Stimulated activated CD4-positive, alpha-beta T cell treated with anti-CD3 and anti-CD28 coated beads, Interleukin-15, amount 100 ng/mL, for 48 hours (primary cell): Measurements from ENCODE around the gene TCF25.

Source experiments
- DNase-seq, 2 donors: peaks; one replicate each; pipeline ENCODE4 v3.0.0-alpha.2; 2020; ENCODE audit warnings: low read depth in 2 of 2

Gene TCF25

DNA sequence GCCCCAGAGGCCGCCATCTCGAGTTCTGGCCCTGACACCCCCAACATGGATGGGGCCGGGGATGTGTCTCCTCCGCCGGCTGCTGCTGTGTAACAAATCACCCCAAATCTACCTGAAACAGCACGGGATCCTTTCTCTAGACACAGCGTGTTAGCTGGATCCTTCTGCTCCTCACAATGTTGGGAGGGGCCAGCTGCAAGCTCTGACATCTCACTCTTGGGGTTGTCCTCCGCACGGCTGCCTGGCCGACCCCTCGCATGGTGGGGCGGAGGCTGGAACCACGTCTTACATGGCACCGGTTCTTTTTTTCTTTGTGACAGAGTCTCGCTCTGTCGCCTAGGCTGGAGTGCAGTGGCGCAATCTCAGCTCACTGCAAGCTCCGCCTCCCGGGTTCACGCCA is 63.6 kb downstream of the TCF25 start:
- no peak for DNase-seq

DNA sequence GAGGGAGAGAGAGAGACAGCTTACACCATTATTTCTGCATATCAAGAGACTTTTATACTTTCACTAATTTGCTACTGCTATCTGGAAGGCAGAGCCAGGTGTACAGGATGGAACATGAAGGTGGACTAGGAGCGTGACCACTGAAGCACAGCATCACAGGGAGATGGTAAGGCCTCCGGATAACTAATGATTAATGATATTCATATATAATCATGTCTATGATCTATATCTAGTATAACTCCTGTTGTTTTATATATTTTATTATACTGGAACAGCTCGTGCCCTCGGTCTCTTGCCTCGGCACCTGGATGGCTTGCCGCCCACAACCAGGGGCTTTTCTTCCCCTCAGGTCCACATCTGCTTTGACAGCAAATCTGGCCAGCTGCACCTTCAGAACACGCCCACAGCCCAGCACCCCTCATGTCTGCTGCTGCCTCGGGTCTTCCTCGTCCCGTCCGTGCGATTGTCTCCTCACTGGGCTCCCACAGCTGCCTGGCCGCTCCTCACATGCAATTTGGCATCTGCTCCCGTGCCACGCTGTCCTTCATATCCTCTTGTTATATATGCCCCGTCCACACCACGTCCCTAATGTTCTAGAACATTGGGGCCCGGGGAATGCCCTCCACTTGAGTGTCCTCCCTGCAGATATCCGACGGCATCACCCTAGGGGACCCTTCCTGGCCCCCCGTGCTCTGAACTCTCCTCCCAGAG is 64.9 kb downstream of the TCF25 start:
- no peak for DNase-seq

DNA sequence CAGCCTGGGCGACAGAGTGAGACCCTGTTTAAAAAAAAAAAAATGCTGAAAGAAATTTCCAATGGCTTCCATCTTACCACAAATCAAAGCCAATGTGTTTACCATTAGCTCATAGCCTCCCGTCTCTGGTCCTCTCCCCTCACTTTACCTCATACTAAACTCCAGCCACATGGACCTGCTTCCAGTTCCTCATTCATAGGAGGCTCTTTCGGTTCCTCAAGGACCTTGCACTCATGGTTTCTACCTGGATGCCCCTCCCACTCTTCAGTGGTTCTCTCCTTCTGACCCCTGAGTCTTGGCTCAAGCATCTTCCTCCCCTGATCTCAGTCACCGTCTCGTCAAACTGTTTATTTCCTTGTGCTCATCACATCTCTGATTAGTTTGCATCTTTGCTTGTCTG is 71.4 kb downstream of the TCF25 start:
- DNase-seq, result no peak

DNA sequence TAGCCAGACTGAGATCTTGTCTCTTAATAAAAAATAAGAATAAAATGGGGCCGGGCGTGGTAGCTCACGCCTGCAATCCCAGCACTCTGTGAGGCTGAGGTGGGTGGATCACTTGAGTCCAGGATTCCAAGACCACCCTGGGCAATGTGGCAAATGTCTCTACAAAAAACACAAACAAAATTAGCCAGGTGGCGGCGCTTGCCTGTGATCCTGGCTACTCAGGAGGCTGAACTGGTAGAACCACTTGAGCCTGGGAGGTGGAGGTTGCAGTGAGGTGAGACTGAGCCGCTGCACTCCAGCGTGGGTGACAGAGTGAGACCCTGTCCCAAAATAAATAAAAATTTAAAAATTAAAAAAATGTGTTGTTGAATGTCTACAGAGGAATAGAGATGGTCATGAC is 72.3 kb downstream of the TCF25 start:
- DNase-seq, result no peak

DNA sequence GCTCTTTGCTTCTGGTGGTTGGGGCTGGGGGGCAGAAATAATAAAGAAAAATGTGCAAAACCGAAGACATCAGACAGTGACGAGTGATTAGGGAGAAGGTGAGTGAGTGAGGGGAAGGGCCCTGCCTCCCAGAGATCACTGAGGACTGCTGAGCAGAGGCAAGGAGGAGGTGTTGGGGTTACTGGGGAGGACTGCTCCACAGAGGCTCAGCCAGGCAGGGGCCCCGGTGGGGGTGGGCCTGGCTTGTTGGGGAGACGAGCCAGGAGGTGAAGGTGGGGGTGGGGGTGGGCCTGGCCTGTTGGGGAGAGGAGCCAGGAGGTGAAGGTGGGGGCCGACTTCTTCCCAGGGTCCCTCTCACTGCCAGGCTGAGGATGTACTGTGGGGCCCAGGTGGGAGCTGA is 73.1 kb downstream of the TCF25 start:
- DNase-seq, result no peak

DNA sequence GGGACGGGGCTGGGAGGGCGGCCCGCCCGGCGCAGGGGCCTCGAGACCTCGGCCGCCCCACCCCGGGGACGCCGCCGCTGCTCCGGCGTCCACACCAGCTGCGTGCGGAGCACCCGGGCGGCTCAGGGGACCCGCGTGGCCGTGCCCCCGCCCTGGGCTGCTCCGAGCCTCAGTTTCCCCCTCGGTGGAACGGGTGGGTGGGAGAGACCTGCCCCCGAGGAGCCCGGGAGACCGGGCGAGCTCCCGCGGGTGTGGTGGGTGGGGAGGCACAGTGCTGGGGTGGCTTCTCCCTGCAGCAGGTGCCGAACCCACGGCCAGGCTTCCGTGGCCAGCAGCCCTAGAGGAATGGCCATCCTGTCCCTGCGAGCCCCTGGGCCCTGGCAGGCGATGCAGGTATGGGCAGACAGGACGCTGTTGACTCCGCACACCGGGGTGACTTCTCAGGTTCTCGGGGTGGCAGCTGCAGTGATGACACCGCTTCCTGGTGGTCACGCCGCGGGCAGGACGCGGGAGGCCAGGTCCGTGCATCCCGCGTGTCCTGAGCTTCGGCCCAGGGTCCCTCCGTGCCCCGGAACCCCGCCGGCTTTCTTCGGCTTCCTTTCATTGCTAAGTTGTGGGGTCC is 75.8 kb downstream of the TCF25 start:
- DNase-seq, result no peak

DNA sequence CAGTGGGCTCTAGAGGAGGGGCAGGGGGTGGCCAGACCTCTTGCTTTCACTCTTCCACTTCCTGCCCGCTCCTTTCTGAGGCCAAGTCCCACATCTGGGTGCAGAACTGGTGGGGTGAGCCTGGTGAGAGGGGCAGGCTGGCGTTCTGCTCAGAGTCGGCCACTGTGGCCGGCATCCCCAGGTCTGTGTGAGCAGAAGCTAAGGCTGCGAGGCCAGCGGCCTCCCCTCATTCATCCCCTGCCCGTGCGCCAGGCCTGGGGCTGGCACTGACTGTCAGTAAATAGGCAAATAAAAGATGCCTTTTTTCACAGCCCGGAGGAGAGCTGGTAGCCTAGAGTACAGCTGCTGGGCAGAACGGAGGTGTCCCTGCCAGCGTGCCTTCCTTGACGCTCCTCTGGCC is 76.4 kb downstream of the TCF25 start:
- DNase-seq, result no peak

DNA sequence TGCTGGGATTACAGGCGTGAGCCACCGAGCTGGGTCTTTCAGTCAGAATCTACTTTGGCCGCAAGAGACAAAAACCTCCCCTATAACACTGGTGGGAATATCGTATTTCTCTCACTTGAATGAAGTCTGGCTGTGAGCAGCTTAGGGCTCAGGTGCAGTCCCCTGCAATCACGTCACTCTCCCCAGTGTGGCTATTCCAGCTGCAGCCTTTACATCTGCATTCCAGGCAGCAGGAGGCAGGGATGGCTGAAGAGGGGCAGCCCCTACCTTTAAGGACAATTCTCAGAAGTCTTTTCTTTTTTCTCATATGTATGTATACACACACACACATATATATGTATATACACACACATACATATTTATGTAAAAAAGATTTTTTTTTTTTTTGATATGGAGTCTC is 78.1 kb downstream of the TCF25 start:
- no peak for DNase-seq

DNA sequence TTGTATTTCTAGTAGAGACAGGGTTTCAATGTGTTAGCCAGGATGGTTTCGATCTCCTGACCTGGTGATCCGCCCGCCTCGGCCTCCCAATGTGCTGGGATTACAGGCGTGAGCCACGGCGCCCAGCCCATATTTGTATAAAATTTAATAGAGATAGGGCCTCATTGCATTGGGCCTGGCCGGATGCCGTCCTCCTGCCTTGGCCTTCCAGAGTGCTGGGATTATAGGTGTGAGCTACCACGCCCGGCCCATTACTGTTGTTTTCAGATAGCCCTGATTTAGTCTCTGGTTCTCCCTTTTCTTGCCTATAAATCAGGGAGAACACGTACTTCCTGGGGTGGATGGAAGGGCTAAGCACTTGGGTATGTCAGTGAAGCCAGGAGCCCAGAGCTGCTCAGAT is 78.7 kb downstream of the TCF25 start:
- no peak for DNase-seq

DNA sequence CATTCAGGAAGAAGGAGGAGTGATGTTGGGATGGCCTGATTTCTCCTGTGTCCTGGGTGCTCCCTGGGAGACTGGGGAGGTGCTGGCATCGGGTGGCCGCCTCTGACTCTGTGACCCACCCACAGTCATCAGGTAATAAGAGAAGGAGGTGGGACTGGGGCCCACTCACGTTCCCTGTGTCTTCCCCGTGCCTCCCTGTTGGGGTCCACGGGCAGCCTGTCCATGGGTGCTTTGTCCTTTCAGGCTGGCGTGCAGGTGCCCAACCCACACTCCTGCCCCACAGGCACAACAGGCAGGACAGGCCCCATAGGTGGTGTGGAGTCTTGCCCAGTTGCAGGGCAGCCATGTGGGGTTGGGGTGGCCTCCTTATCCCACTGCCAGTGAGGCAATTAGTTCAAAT is 79.2 kb downstream of the TCF25 start:
- DNase-seq, result no peak

DNA sequence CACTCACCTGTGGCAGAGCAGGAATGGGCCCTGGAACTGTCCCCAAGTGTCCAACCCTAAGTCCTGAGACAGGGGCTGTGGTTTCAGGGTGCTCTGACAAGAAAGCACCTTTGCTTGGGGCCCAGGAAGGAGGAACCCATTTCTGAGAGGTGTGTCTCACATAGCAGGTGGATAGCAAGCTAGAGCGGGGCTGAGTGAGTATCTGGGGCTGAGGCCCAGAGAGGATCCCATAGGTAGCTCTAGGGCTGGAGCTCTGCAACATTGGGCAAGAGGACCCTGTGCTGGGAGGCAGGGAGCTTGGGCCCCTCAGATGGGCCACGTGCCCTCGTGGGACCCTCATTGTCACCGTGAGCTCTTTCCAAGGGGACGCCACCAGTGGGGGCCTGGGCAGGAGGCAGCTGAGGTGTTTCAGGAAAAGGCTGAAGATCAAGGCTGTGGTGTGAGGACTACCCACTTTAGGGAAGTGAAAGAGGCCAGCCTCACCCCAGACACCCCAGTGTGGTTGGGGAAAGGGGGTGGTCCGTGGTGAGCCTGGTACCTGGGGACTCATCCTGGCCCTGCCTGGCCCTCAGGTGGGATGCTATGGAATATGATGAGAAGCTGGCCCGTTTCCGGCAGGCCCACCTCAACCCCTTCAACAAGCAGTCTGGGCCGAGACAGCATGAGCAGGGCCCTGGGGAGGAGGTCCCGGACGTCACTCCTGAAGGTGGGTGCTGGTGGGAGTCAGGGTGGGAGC is 80.4 kb downstream of the TCF25 start:
- no peak for DNase-seq

DNA sequence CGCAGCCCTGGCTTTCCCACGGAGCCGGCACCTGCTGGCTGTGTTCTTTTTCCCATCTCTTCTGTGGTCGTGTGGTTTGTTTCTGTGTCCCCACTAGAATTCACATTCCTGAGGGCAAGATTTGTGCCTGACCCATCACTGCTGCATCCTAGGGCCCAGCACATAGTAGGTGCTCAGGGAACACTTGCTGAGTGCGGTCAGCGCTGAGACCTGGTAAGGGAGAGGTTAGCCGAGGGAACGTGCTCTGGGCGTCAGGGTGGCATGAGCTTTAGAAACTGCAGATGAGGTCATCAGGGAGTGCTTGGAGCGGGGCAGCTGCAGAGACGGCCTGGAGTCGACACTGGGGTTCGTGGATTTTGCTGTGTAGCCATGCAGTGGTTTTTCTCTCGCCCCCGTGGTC is 81.1 kb downstream of the TCF25 start:
- no peak for DNase-seq

DNA sequence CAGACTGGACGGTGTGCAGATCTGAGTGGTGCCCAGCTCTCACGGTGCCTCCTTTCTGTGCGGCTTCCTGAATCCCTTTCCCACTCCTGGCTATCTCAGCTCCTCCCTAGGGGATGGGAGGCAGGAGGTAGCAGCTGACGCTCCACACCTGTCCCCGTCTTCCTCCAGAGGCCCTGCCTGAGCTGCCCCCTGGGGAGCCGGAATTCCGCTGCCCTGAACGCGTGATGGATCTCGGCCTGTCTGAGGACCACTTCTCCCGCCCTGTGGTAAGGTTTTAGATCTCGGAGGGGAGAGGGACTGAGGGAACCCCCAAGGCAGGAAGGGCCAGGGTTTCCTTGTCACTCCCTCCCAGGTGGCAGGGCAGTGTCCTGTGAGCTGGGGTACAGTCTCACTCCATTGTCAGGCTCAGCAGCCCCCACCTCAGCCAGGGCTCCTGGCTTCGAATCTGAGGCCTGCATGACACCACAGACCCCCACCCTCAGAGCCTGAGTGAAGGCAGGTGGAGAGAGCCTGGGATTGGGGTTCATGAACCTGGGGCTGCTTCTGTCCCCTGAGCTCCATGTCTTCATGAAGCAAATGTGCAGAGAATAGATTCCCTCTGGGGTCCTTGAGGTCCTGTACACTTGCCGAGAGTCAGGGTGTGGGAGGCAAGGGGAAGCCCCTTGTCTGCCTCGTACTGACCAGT is 81.8 kb downstream of the TCF25 start:
- no peak for DNase-seq

DNA sequence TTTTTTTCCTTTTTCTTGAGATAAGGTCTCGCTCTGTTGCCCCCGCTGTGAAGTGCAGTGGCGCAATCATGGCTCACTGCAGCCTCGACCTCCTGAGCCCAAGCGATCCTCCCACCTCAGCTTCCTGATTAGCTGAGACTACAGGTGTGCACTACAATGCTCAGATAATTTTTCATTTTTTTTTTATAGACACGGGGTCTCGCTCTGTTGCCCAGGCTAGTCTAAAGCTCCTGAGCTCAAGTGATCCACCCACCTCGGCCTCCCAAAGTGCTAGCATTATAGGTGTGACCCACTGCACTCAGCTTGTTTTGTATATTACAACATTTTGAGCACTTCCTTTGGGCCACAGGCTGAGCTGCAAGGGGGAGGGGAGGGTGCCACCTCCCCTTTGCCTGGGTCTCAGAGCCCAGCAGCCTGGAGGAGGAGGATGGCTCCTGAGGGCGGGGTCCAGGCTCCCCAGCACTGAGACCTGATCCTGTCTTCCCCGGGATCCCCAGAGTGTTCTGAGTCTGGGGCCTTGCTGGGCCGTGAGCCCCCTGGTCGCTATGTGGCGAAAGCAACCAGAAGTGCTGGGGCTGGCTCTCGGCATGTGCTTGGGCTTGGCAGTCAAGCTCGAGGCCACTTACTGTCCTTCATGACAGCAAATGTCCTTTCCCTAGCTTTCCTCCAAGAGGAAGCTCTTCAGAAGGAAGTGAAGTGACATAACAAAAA is 83.3 kb downstream of the TCF25 start:
- DNase-seq, result no peak

DNA sequence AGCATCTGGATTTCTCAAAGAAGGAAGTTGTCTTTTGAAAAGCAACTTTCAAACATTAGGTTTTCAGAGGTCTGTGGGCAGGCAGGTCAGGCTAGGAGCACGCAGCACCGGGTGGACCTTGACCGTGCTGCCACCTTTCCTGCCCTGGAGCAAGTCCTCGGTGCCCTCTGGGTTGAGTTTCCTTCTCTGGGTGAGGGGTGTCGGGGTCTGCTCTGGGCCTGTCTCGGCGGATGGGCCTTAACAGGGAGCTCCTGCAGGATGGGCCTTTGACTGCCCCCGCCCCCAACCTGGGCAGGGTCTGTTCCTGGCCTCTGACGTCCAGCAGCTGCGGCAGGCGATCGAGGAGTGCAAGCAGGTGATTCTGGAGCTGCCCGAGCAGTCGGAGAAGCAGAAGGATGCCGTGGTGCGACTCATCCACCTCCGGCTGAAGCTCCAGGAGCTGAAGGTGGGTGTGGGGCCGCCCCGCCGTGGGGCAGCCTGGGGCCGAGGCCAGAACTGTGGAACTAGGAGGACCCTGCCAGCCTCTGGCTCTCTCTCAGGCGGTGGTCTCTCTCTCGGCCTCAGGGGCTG is 83.9 kb downstream of the TCF25 start:
- DNase-seq, result no peak

DNA sequence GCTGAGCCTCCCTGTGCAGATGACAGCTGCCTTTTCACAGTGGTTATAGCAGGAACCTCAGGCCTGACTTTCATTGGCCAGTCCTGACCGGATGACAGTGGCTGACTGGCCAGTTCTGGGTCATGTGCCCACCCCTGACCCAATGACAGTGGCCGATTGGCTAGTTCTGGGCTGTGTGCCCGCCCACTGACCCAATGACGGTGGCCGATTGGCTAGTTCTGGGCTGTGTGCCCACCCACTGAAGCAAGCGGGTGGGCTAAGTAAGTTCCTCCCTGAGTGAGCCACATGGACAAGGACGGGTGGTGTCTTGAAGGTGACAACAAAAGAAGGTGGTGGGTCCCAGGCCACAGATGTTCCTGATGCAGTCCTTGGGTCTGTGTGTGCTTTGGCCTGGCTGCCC is 84.7 kb downstream of the TCF25 start:
- DNase-seq, result no peak

DNA sequence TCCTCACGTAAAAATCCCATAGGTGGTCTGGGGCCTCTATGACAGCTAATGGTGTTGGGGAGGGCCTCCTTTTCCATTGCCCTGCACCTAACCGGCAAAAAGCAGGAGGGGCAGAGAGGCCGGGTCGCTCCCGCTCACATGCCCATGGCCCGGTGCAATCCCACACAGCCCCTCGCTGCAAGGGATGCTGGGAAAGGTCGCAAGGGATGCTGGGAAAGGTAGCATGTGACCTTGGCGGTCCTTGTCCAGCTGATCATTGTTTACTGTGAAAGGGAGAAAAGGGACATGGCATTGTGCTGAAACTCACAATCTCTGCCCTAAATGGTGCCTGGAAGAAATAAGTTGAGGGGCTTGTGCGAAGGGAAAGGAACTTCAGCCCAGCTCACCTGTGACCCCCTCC is 85.2 kb downstream of the TCF25 start:
- DNase-seq, result no peak

DNA sequence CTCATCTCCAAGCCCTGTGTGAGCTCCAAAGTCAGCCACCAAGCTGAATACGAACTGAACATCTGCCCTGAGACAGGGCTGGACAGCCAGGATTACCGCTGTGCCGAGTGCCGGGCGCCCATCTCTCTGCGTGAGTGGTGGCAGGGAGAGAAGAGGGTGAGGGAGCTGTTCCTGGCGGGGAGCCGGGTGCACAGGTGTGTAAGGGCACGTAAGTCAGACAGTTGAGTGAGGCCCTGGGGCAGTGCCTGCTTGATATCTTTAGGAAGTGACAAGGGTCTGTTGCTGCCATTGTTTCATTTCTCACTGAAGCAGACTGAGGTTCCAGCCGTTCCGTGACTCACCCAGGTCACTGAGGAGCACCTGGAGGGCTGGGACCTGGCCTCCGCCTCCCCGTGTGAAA is 87.6 kb downstream of the TCF25 start:
- DNase-seq, result no peak
